PFSK-1 (cell line): ENCODE measurements around the gene EYA2.

Source experiments
- POLR2AphosphoS5 ChIP-seq: IDR thresholded peaks from 2 replicates; pipeline ENCODE4 v1.6.1; 2012; ENCODE audit warnings: low read depth, mild to moderate bottlenecking, control low read depth, low read length, moderate library complexity
- SIN3A ChIP-seq: IDR thresholded peaks from 2 replicates; pipeline ENCODE4 v1.6.1; 2012; ENCODE audit warnings: mild to moderate bottlenecking, low read length, moderate library complexity, borderline replicate concordance; ENCODE audit not compliant: insufficient read depth
- TAF1 ChIP-seq: IDR thresholded peaks from 2 replicates; pipeline ENCODE4 v1.6.1; 2012; ENCODE audit warnings: low read length, control low read depth, borderline replicate concordance; ENCODE audit not compliant: insufficient read depth
- TF ChIP-seq, protein P1 (sequence below), 2 experiments: IDR thresholded peaks; 2 replicates each; pipeline versions ENCODE4 v1.6.1 to v1.8.0; 2011 to 2012; ENCODE audit warnings: low read depth in 2 of 2, low read length in 2 of 2, control low read depth in 1 of 2, inconsistent platforms in 1 of 2, mild to moderate bottlenecking in 1 of 2, moderate library complexity in 1 of 2; ENCODE audit not compliant: insufficient read depth in 1 of 2

DNA sequence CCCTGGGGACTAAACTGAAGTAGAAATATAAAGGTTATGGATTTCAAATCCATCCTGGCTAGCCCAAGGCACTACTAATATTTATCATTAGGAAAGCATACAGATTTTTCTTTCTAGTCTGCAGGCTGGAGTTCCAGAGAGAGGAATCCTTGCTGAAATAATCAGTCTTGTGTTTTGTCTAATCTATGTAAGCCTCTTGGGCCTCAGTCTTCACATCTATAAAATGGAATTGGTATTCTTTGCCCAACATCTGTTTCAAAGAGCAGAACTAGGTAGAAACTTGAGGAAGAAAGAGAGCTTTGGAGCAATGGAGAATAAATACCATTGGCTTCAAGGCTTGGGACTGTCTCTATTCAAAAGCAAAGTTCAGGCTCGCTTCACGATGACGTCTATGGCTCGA lies 249.8 kb downstream of the EYA2 start:
- no peak for TF ChIP-seq SIN3A
- TF ChIP-seq POLR2AphosphoS5, result no peak
- TF ChIP-seq TAF1, result no peak
- TF ChIP-seq, protein P1, sequence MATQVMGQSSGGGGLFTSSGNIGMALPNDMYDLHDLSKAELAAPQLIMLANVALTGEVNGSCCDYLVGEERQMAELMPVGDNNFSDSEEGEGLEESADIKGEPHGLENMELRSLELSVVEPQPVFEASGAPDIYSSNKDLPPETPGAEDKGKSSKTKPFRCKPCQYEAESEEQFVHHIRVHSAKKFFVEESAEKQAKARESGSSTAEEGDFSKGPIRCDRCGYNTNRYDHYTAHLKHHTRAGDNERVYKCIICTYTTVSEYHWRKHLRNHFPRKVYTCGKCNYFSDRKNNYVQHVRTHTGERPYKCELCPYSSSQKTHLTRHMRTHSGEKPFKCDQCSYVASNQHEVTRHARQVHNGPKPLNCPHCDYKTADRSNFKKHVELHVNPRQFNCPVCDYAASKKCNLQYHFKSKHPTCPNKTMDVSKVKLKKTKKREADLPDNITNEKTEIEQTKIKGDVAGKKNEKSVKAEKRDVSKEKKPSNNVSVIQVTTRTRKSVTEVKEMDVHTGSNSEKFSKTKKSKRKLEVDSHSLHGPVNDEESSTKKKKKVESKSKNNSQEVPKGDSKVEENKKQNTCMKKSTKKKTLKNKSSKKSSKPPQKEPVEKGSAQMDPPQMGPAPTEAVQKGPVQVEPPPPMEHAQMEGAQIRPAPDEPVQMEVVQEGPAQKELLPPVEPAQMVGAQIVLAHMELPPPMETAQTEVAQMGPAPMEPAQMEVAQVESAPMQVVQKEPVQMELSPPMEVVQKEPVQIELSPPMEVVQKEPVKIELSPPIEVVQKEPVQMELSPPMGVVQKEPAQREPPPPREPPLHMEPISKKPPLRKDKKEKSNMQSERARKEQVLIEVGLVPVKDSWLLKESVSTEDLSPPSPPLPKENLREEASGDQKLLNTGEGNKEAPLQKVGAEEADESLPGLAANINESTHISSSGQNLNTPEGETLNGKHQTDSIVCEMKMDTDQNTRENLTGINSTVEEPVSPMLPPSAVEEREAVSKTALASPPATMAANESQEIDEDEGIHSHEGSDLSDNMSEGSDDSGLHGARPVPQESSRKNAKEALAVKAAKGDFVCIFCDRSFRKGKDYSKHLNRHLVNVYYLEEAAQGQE (IDR thresholded peaks at IDR 0.05; ENCODE audit: insufficient read depth in 1 of 2, low read depth in 2 of 2, low read length in 2 of 2), result no peak
